Colonic mucosa (tissue), 4 donors: ENCODE results near the gene IL1RAP. TPM values are rescaled to one million over a fixed set of nuclear protein-coding genes. Genes with fewer than 3 reads are reported as not detected.

Source experiments
- DNase-seq: peaks from one replicate; pipeline ENCODE4 v3.0.0-alpha.2; 2020
- H3K27ac ChIP-seq: fragments of 200-600 bp; one replicate; pipeline ENCODE4 v1.8.0; 2021
- H3K27me3 ChIP-seq: fragments of 200-600 bp; one replicate; pipeline ENCODE4 v1.8.0; 2021
- H3K36me3 ChIP-seq: fragments of 200-600 bp; one replicate; pipeline ENCODE4 v1.8.0; 2021
- H3K4me1 ChIP-seq: fragments of 200-600 bp; one replicate; pipeline ENCODE4 v1.8.0; 2021; ENCODE audit warnings: mild to moderate bottlenecking
- H3K4me3 ChIP-seq: fragments of 200-600 bp; one replicate; pipeline ENCODE4 v1.8.0; 2021
- H3K9ac ChIP-seq, 2 donors: one replicate each; pipeline ENCODE4 v1.7.0; 2013; ENCODE audit warnings: control low read depth in 2 of 2, low read depth in 2 of 2, low read length in 2 of 2
- H3K9me3 ChIP-seq: fragments of 200-600 bp; one replicate; pipeline ENCODE4 v1.8.0; 2021
- CTCF ChIP-seq: fragments of 200-600 bp; IDR thresholded peaks from one replicate; pipeline ENCODE4 v1.8.0; 2022; ENCODE audit warnings: antibody characterized with exemption, mild to moderate bottlenecking
- intact Hi-C: fragments of 100-400 bp; cut with DNase I; formaldehyde crosslinking; loops from one replicate; pipeline ENCODE4 v1.14.1; 2022
- total RNA-seq, 2 donors: library from RNA; stranded (reverse); fragmentation: NEBNext Ultra II Directional in 1 of 2; extraction: Animal tissue kit (Norgen Biotek cat#: 25700) in 1 of 2; gene quantifications; one replicate each; pipeline ENCODE4 v1.2.1, GENCODE V29; 2021
- donor health status: healthy.
- donor health status: DM: no; HTN: no; CAD: no.
- donor health status: DM: no; HTN: no; CAD: no.

Gene IL1RAP
- total RNA-seq, 2 donors from 2014 or later = 3.9 to 5.0 TPM

GRCh38 chr3:190694335-190695001 is 180.6 kb downstream of the IL1RAP start:
- H3K27ac ChIP-seq = no peak overlapping the region

GRCh38 chr3:190695225-190695624 is 181.3 kb downstream of the IL1RAP start:
- Histone ChIP-seq H3K36me3 (no peaks in the 10 kb centered on the region), H3K27ac (no peak overlapping the region), H3K4me3 (no peak overlapping the region)

More at GRCh38 chr3:190694335-190695001, 180.6 kb downstream of the IL1RAP start:
- Histone ChIP-seq H3K9ac (no peak overlapping the region), H3K4me1 (no peaks in the 10 kb centered on the region), H3K27me3 (no peaks in the 10 kb centered on the region), H3K4me3 (no peak overlapping the region), H3K9me3 (no peaks in the 10 kb centered on the region), H3K36me3 (no peaks in the 10 kb centered on the region)
- intact Hi-C loops = loop anchor here (10.0 kb wide), 1 partner anchor 470 kb away; no protein-coding TSS in a partner anchor
- no peak for TF ChIP-seq CTCF
- no peak for DNase-seq

GRCh38 chr3:190695994-190696393 is 182.1 kb downstream of the IL1RAP start:
- H3K9me3 ChIP-seq = no peaks in the 10 kb centered on the region
- intact Hi-C loops = loop anchor here (10.0 kb wide), 1 partner anchor 471 kb away; no protein-coding TSS in a partner anchor
- no peak overlapping the region for H3K9ac ChIP-seq
- H3K4me1 ChIP-seq = no peaks in the 10 kb centered on the region
- no peak overlapping the region for H3K4me3 ChIP-seq
- no peak overlapping the region for H3K27ac ChIP-seq
- no peaks in the 10 kb centered on the region for H3K27me3 ChIP-seq
- H3K36me3 ChIP-seq = no peaks in the 10 kb centered on the region
- no peak for DNase-seq
- no peak for TF ChIP-seq CTCF

More at GRCh38 chr3:190695225-190695624, 181.3 kb downstream of the IL1RAP start:
- DNase-seq = no peak
- Histone ChIP-seq H3K9me3 (no peaks in the 10 kb centered on the region), H3K27me3 (no peaks in the 10 kb centered on the region), H3K9ac (no peak overlapping the region), H3K4me1 (no peaks in the 10 kb centered on the region)
- TF ChIP-seq CTCF = no peak
- intact Hi-C loops = loop anchor here (10.0 kb wide), 1 partner anchor 470 kb away; no protein-coding TSS in a partner anchor

- Histone ChIP-seq H3K27me3 (no peaks in the 10 kb centered on the region), H3K4me3 (no peak overlapping the region), H3K27ac (no peak overlapping the region), H3K9ac (no peak overlapping the region), H3K36me3 (no peaks in the 10 kb centered on the region), H3K4me1 (no peaks in the 10 kb centered on the region), H3K9me3 (no peaks in the 10 kb centered on the region)
- no peak for DNase-seq
- intact Hi-C loops = loop anchor here (10.0 kb wide), 1 partner anchor 472 kb away; no protein-coding TSS in a partner anchor
- TF ChIP-seq CTCF = peak; percentile 49
Measured at GRCh38 chr3:190696777-190697501, 183.1 kb downstream of the IL1RAP start.

- Histone ChIP-seq H3K27me3 (no peaks in the 10 kb centered on the region), H3K4me3 (no peak overlapping the region), H3K27ac (no peak overlapping the region), H3K36me3 (no peaks in the 10 kb centered on the region), H3K9me3 (no peaks in the 10 kb centered on the region), H3K4me1 (no peaks in the 10 kb centered on the region), H3K9ac (no peak overlapping the region)
- DNase-seq = no peak
- TF ChIP-seq CTCF = no peak
- intact Hi-C loops = loop anchor here (10.0 kb wide), 1 partner anchor 473 kb away; no protein-coding TSS in a partner anchor
Measured at GRCh38 chr3:190697502-190697830, 183.6 kb downstream of the IL1RAP start.
